GM23248 (cell line): ENCODE data around the gene TEAD1.

Source experiments
- EZH2 ChIP-seq: fragments of 200-600 bp; sonication (generic); IDR thresholded peaks from 2 replicates; pipeline ENCODE4 v1.6.1; 2018; ENCODE audit warnings: antibody characterized with exemption, mild to moderate bottlenecking; ENCODE audit not compliant: insufficient read depth, poor library complexity, severe bottlenecking
- EZH2phosphoT487 ChIP-seq: fragments of 200-600 bp; sonication (generic); IDR thresholded peaks from 2 replicates; pipeline ENCODE4 v1.6.1; 2018; ENCODE audit warnings: antibody characterized with exemption, moderate library complexity, mild to moderate bottlenecking, low read depth; ENCODE audit not compliant: insufficient read depth

GRCh38 chr11:12750181-12750580 lies 76.0 kb downstream of the TEAD1 start:
- TF ChIP-seq EZH2 (no peak), EZH2phosphoT487 (no peak)
